GM19397 (cell line): ENCODE measurements around the gene FOXK1.

Experiments
- ATAC-seq: cut with Tn5 transposase; IDR thresholded peaks from one replicate; pipeline ENCODE4 v1.9.1; 2021; ENCODE audit warnings: mild to moderate bottlenecking, moderate library complexity; ENCODE audit not compliant: unreplicated experiment

Gene FOXK1

GRCh38 chr7:4720225-4720624, 38.1 kb downstream of the FOXK1 start:
- no peak for ATAC-seq

- ATAC-seq = no peak
Observed at GRCh38 chr7:4722308-4722707, 40.2 kb downstream of the FOXK1 start.

- ATAC-seq = no peak
Observed at GRCh38 chr7:4722960-4723630, 41.0 kb downstream of the FOXK1 start.

- ATAC-seq = peak; percentile 10
Observed at GRCh38 chr7:4724648-4725013, 42.5 kb downstream of the FOXK1 start.

GRCh38 chr7:4725014-4725849, 43.1 kb downstream of the FOXK1 start:
- peak; percentile 55 for ATAC-seq

GRCh38 chr7:4725850-4726450, 43.9 kb downstream of the FOXK1 start:
- ATAC-seq = no peak

GRCh38 chr7:4726566-4726965, 44.5 kb downstream of the FOXK1 start:
- no peak for ATAC-seq

GRCh38 chr7:4727914-4728705, 46.0 kb downstream of the FOXK1 start:
- no peak for ATAC-seq

- ATAC-seq = no peak
Observed at GRCh38 chr7:4729266-4729665, 47.2 kb downstream of the FOXK1 start.

- ATAC-seq = no peak
Observed at GRCh38 chr7:4730276-4730675, 48.2 kb downstream of the FOXK1 start.

- no peak for ATAC-seq
Observed at GRCh38 chr7:4730971-4731370, 48.9 kb downstream of the FOXK1 start.

GRCh38 chr7:4731803-4732202, 49.7 kb downstream of the FOXK1 start:
- no peak for ATAC-seq

GRCh38 chr7:4733936-4734528, 51.9 kb downstream of the FOXK1 start:
- no peak for ATAC-seq

- ATAC-seq = no peak
Observed at GRCh38 chr7:4734587-4735345, 52.7 kb downstream of the FOXK1 start.

- ATAC-seq = no peak
Observed at GRCh38 chr7:4737300-4737699, 55.2 kb downstream of the FOXK1 start.

GRCh38 chr7:4738711-4739527, 56.8 kb downstream of the FOXK1 start:
- ATAC-seq = no peak

- ATAC-seq = no peak
Observed at GRCh38 chr7:4739528-4739992, 57.5 kb downstream of the FOXK1 start.

- no peak for ATAC-seq
Observed at GRCh38 chr7:4740796-4741195, 58.7 kb downstream of the FOXK1 start.

GRCh38 chr7:4742051-4742573, 60.0 kb downstream of the FOXK1 start:
- no peak for ATAC-seq
